ENCODE results near the gene SPON1. TPM values are rescaled to one million over a fixed set of nuclear protein-coding genes. Genes with fewer than 3 reads are reported as not detected.

Gene SPON1
- total and polyA plus RNA-seq, 2 experiments from 2014 or later, result 2.9 to 6.4 TPM

DNA sequence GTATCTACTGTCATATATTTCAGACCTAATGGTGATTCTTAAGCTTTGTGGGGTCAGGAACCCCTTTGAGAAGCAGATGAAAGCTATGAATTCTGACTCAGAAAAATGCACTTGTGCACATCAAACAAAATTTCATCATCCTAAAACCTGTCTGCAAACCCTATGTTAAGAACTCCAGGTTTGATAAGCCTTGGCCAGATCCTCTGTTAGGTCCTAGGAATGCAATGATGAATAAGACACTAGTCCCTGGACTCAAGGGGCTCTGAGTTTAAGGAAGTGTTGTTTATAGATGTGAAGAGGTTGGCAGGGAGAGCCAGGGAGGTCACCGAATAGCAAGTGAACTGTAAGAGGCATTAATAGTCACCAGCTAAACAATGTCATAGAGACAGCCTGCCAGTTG lies 103.2 kb downstream of the SPON1 start (continued):
- TF ChIP-seq CREB1 (CRISPR knock-in tag; IDR thresholded peaks at IDR 0.05; ENCODE audit: low read depth) (no peak), JUNB (IDR thresholded peaks at IDR 0.05; ENCODE audit: unreplicated experiment) (no peak), POLR2AphosphoS5 (IDR thresholded peaks at IDR 0.05; ENCODE audit: low read depth) (no peak), EZH2phosphoT487 (IDR thresholded peaks at IDR 0.05; ENCODE audit: unreplicated experiment) (no peak)

DNA sequence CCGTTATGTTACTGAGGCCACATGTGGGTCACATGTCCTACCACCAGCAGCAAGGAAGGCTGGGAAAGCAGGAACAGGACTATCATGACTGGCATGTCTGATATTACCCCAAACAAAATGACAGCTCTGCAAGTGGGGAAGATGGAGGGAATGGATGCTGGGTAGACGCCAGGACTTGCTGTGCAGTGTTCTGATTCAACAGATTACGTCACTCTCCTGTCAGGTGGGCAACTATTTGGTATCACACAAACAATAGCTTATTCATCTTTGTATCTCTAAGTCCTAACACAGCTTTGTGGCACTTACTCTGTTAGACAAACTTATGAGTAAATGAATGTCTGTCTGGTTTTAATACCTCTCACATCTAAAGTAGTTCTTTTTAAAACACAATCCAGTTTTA lies 105.2 kb downstream of the SPON1 start:
- no peak overlapping the region for H2AFZ ChIP-seq
- peaks cover 10% of the 10 kb centered on the region for H3K9me2 ChIP-seq (ENCODE audit: insufficient read depth)
- ATAC-seq, result no peak
- DNase-seq (ENCODE audit: low spot score), result no peak
- H3K4me1 ChIP-seq (ENCODE audit: insufficient read depth), result no peaks in the 10 kb centered on the region
- H3K9me3 Mint-ChIP-seq, result no peaks in the 10 kb centered on the region
- no peak overlapping the region for H3K4me3 Mint-ChIP-seq
- H3K36me3 Mint-ChIP-seq (ENCODE audit: low read depth), result no peaks in the 10 kb centered on the region
- no peaks in the 10 kb centered on the region for H3K27me3 Mint-ChIP-seq (ENCODE audit: insufficient read depth, low read depth, poor library complexity)
- H3K4me3 ChIP-seq, result no peak overlapping the region
- H3K27ac ChIP-seq (ENCODE audit: low read depth), result no peak overlapping the region
- H3K4me1 Mint-ChIP-seq, result no peaks in the 10 kb centered on the region
- H3F3A ChIP-seq (replicated peaks; ENCODE audit: low read depth), result no peaks in the 10 kb centered on the region
- no peaks in the 10 kb centered on the region for H3K36me3 ChIP-seq (ENCODE audit: insufficient read depth)
- no peak overlapping the region for H3K27ac Mint-ChIP-seq
- no peaks in the 10 kb centered on the region for H3K79me2 ChIP-seq (replicated peaks; ENCODE audit: insufficient read depth)
- TF ChIP-seq ZNF114 (CRISPR knock-in tag; IDR thresholded peaks at IDR 0.05) (no peak), EZH2 (IDR thresholded peaks at IDR 0.05; ENCODE audit: low read depth, unreplicated experiment) (no peak), POLR2AphosphoS5 (IDR thresholded peaks at IDR 0.05; ENCODE audit: low read depth) (no peak), STAT1 (IDR thresholded peaks at IDR 0.05; ENCODE audit: unreplicated experiment) (no peak)
- TF ChIP-seq, protein P1, sequence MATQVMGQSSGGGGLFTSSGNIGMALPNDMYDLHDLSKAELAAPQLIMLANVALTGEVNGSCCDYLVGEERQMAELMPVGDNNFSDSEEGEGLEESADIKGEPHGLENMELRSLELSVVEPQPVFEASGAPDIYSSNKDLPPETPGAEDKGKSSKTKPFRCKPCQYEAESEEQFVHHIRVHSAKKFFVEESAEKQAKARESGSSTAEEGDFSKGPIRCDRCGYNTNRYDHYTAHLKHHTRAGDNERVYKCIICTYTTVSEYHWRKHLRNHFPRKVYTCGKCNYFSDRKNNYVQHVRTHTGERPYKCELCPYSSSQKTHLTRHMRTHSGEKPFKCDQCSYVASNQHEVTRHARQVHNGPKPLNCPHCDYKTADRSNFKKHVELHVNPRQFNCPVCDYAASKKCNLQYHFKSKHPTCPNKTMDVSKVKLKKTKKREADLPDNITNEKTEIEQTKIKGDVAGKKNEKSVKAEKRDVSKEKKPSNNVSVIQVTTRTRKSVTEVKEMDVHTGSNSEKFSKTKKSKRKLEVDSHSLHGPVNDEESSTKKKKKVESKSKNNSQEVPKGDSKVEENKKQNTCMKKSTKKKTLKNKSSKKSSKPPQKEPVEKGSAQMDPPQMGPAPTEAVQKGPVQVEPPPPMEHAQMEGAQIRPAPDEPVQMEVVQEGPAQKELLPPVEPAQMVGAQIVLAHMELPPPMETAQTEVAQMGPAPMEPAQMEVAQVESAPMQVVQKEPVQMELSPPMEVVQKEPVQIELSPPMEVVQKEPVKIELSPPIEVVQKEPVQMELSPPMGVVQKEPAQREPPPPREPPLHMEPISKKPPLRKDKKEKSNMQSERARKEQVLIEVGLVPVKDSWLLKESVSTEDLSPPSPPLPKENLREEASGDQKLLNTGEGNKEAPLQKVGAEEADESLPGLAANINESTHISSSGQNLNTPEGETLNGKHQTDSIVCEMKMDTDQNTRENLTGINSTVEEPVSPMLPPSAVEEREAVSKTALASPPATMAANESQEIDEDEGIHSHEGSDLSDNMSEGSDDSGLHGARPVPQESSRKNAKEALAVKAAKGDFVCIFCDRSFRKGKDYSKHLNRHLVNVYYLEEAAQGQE (IDR thresholded peaks at IDR 0.05; ENCODE audit: unreplicated experiment), result no peak
- no peaks in the 10 kb centered on the region for H3K27me3 ChIP-seq (ENCODE audit: insufficient read depth)
- no peak overlapping the region for H3K4me2 ChIP-seq
- no peaks in the 10 kb centered on the region for H4K20me1 ChIP-seq (replicated peaks; ENCODE audit: insufficient read depth)

DNA sequence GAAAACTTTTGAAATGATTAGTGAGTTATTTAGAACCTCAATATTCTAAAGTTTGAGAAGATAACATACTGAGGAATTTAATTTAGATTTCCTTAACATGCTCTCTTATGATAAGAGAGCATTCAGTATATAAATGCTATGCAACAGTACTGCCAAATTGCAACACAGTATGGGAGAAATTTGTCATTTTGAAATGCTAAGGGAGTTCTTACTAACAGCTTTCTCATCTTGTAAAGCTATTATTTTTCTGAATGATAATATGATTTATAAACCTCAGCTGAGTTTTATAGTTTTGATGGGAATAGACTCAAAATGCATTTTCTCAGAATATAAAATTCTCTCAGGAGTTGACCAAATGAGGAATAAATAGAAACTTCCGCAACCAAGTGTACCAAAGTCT lies 108.4 kb downstream of the SPON1 start:
- H3K9me3 Mint-ChIP-seq, result no peaks in the 10 kb centered on the region
- no peak for DNase-seq (ENCODE audit: low spot score)
- no peak overlapping the region for H3K27ac Mint-ChIP-seq
- Histone ChIP-seq H3K36me3 (ENCODE audit: insufficient read depth) (no peaks in the 10 kb centered on the region), H3K4me1 (ENCODE audit: insufficient read depth) (peaks cover 21% of the 10 kb centered on the region; the same call in 1 of the 2 replicates), H3K27me3 (ENCODE audit: insufficient read depth) (no peaks in the 10 kb centered on the region), H3K4me3 (no peak overlapping the region), H4K20me1 (replicated peaks; ENCODE audit: insufficient read depth) (no peaks in the 10 kb centered on the region), H2AFZ (no peak overlapping the region), H3K9me2 (ENCODE audit: insufficient read depth) (peaks cover 10% of the 10 kb centered on the region), H3K79me2 (replicated peaks; ENCODE audit: insufficient read depth) (no peaks in the 10 kb centered on the region), H3K27ac (ENCODE audit: low read depth) (no peak overlapping the region), H3K4me2 (no peak overlapping the region), H3F3A (replicated peaks; ENCODE audit: low read depth) (no peaks in the 10 kb centered on the region)
- H3K4me3 Mint-ChIP-seq, result no peak overlapping the region
- ATAC-seq, result no peak
- no peaks in the 10 kb centered on the region for H3K36me3 Mint-ChIP-seq (ENCODE audit: low read depth)
- peaks cover 26% of the 10 kb centered on the region for H3K4me1 Mint-ChIP-seq
- H3K27me3 Mint-ChIP-seq (ENCODE audit: insufficient read depth, low read depth, poor library complexity), result no peaks in the 10 kb centered on the region
- TF ChIP-seq EZH2 (IDR thresholded peaks at IDR 0.05; ENCODE audit: low read depth, unreplicated experiment) (no peak), NANOG (IDR thresholded peaks at IDR 0.05; ENCODE audit: borderline replicate concordance) (no peak), POLR2AphosphoS5 (IDR thresholded peaks at IDR 0.05; ENCODE audit: low read depth) (no peak), JUNB (IDR thresholded peaks at IDR 0.05; ENCODE audit: unreplicated experiment) (no peak)
- TF ChIP-seq, protein P2, sequence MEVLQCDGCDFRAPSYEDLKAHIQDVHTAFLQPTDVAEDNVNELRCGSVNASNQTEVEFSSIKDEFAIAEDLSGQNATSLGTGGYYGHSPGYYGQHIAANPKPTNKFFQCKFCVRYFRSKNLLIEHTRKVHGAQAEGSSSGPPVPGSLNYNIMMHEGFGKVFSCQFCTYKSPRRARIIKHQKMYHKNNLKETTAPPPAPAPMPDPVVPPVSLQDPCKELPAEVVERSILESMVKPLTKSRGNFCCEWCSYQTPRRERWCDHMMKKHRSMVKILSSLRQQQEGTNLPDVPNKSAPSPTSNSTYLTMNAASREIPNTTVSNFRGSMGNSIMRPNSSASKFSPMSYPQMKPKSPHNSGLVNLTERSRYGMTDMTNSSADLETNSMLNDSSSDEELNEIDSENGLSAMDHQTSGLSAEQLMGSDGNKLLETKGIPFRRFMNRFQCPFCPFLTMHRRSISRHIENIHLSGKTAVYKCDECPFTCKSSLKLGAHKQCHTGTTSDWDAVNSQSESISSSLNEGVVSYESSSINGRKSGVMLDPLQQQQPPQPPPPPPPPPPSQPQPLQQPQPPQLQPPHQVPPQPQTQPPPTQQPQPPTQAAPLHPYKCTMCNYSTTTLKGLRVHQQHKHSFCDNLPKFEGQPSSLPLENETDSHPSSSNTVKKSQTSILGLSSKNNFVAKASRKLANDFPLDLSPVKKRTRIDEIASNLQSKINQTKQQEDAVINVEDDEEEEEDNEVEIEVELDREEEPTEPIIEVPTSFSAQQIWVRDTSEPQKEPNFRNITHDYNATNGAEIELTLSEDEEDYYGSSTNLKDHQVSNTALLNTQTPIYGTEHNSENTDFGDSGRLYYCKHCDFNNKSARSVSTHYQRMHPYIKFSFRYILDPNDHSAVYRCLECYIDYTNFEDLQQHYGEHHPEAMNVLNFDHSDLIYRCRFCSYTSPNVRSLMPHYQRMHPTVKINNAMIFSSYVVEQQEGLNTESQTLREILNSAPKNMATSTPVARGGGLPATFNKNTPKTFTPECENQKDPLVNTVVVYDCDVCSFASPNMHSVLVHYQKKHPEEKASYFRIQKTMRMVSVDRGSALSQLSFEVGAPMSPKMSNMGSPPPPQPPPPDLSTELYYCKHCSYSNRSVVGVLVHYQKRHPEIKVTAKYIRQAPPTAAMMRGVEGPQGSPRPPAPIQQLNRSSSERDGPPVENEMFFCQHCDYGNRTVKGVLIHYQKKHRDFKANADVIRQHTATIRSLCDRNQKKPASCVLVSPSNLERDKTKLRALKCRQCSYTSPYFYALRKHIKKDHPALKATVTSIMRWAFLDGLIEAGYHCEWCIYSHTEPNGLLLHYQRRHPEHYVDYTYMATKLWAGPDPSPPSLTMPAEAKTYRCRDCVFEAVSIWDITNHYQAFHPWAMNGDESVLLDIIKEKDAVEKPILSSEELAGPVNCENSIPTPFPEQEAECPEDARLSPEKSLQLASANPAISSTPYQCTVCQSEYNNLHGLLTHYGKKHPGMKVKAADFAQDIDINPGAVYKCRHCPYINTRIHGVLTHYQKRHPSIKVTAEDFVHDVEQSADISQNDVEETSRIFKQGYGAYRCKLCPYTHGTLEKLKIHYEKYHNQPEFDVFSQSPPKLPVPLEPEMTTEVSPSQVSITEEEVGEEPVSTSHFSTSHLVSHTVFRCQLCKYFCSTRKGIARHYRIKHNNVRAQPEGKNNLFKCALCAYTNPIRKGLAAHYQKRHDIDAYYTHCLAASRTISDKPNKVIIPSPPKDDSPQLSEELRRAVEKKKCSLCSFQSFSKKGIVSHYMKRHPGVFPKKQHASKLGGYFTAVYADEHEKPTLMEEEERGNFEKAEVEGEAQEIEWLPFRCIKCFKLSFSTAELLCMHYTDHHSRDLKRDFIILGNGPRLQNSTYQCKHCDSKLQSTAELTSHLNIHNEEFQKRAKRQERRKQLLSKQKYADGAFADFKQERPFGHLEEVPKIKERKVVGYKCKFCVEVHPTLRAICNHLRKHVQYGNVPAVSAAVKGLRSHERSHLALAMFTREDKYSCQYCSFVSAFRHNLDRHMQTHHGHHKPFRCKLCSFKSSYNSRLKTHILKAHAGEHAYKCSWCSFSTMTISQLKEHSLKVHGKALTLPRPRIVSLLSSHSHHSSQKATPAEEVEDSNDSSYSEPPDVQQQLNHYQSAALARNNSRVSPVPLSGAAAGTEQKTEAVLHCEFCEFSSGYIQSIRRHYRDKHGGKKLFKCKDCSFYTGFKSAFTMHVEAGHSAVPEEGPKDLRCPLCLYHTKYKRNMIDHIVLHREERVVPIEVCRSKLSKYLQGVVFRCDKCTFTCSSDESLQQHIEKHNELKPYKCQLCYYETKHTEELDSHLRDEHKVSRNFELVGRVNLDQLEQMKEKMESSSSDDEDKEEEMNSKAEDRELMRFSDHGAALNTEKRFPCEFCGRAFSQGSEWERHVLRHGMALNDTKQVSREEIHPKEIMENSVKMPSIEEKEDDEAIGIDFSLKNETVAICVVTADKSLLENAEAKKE (CRISPR knock-in tag; IDR thresholded peaks at IDR 0.05), result no peak
